H9 (cell line): Measurements from ENCODE around the gene CYB5R2. TPM values are rescaled to one million over a fixed set of nuclear protein-coding genes. Genes with fewer than 3 reads are reported as not detected.

ENCODE experiments used
- DNase-seq: peaks from one replicate; pipeline ENCODE4 v3.0.0-alpha.2; 2017
- H2AFZ ChIP-seq: one replicate; pipeline ENCODE4 v1.6.1; 2013; ENCODE audit warnings: mild to moderate bottlenecking, low read length, control low read depth, moderate library complexity
- H2AK5ac ChIP-seq: 2 replicates; pipeline ENCODE4 v1.6.1; 2013; ENCODE audit warnings: low read length, control low read depth, mixed read lengths; ENCODE audit not compliant: insufficient read length
- H2BK120ac ChIP-seq: one replicate; pipeline ENCODE4 v1.6.1; 2013; ENCODE audit warnings: low read depth, mild to moderate bottlenecking, low read length, control low read depth, inconsistent platforms; ENCODE audit not compliant: poor library complexity, severe bottlenecking
- H2BK12ac ChIP-seq: 2 replicates; pipeline ENCODE4 v1.6.1; 2013; ENCODE audit warnings: low read length, control low read depth, mixed read lengths, low read depth; ENCODE audit not compliant: insufficient read length
- H2BK15ac ChIP-seq: 2 replicates; pipeline ENCODE4 v1.6.1; 2013; ENCODE audit warnings: low read depth, low read length, control low read depth
- H2BK20ac ChIP-seq: one replicate; pipeline ENCODE4 v1.6.1; 2013; ENCODE audit warnings: low read depth, mild to moderate bottlenecking, low read length, control low read depth, inconsistent platforms; ENCODE audit not compliant: poor library complexity, severe bottlenecking
- H2BK5ac ChIP-seq: 2 replicates; pipeline ENCODE4 v1.6.1; 2013; ENCODE audit warnings: low read length, control low read depth, mixed read lengths; ENCODE audit not compliant: insufficient read length
- H3K14ac ChIP-seq: 2 replicates; pipeline ENCODE4 v1.6.1; 2013; ENCODE audit warnings: low read length, control low read depth; ENCODE audit not compliant: insufficient read depth
- H3K18ac ChIP-seq: 2 replicates; pipeline ENCODE4 v1.6.1; 2013; ENCODE audit warnings: low read depth, mild to moderate bottlenecking, mixed read lengths, low read length, control low read depth; ENCODE audit not compliant: insufficient read length
- H3K23ac ChIP-seq: 2 replicates; pipeline ENCODE4 v1.6.1; 2013; ENCODE audit warnings: low read length, control low read depth, mixed read lengths, low read depth; ENCODE audit not compliant: insufficient read length
- H3K23me2 ChIP-seq: 2 replicates; pipeline ENCODE4 v1.6.1; 2013; ENCODE audit warnings: low read depth, mild to moderate bottlenecking, mixed read lengths, low read length, control low read depth; ENCODE audit not compliant: insufficient read length, poor library complexity, severe bottlenecking
- H3K27ac ChIP-seq: 2 replicates; pipeline ENCODE4 v1.5.1; 2013; ENCODE audit warnings: low read length, control low read depth, mixed read lengths, low read depth; ENCODE audit not compliant: insufficient read length
- H3K27me3 ChIP-seq: 2 replicates; pipeline ENCODE4 v1.6.1; 2013; ENCODE audit warnings: low read length, control low read depth, inconsistent platforms; ENCODE audit not compliant: insufficient read depth
- H3K4ac ChIP-seq: 2 replicates; pipeline ENCODE4 v1.6.1; 2013; ENCODE audit warnings: low read depth, mild to moderate bottlenecking, control low read depth, inconsistent platforms, low read length, moderate library complexity
- H3K4me1 ChIP-seq: 2 replicates; pipeline ENCODE4 v1.6.1; 2013; ENCODE audit warnings: low read length, control low read depth, inconsistent platforms; ENCODE audit not compliant: insufficient read depth
- H3K4me2 ChIP-seq: 2 replicates; pipeline ENCODE4 v1.6.1; 2013; ENCODE audit warnings: low read length, control low read depth, mixed read lengths; ENCODE audit not compliant: insufficient read length, insufficient read depth
- H3K56ac ChIP-seq: 2 replicates; pipeline ENCODE4 v1.6.1; 2013; ENCODE audit warnings: low read depth, mild to moderate bottlenecking, mixed read lengths, low read length, control low read depth; ENCODE audit not compliant: insufficient read length
- H3K79me1 ChIP-seq: 2 replicates; pipeline ENCODE4 v1.6.1; 2013; ENCODE audit warnings: low read depth, mild to moderate bottlenecking, moderate library complexity, low read length, control low read depth, inconsistent platforms; ENCODE audit not compliant: insufficient read depth, poor library complexity, severe bottlenecking
- H3K79me2 ChIP-seq: 2 replicates; pipeline ENCODE4 v1.6.1; 2013; ENCODE audit warnings: low read length, control low read depth, inconsistent platforms; ENCODE audit not compliant: insufficient read depth
- H3K9ac ChIP-seq: 2 replicates; pipeline ENCODE4 v1.6.1; 2013; ENCODE audit warnings: low read length, control low read depth, mixed read lengths; ENCODE audit not compliant: insufficient read length; ENCODE audit errors: extremely low read depth
- H3K9me3 ChIP-seq: one replicate; pipeline ENCODE4 v1.6.1; 2013; ENCODE audit warnings: low read depth, low read length, inconsistent platforms; ENCODE audit not compliant: control insufficient read depth
- H3T11ph ChIP-seq: one replicate; pipeline ENCODE4 v1.6.1; 2013; ENCODE audit warnings: mild to moderate bottlenecking, low read length, control low read depth, inconsistent platforms
- H4K20me1 ChIP-seq: one replicate; pipeline ENCODE4 v1.6.1; 2013; ENCODE audit not compliant: control insufficient read depth, insufficient read length, insufficient read depth
- H4K5ac ChIP-seq: 2 replicates; pipeline ENCODE4 v1.6.1; 2013; ENCODE audit warnings: low read depth, mild to moderate bottlenecking, mixed read lengths, low read length, control low read depth; ENCODE audit not compliant: insufficient read length
- H4K8ac ChIP-seq: replicated peaks from 2 replicates; pipeline ENCODE4 v1.6.1; 2013; ENCODE audit warnings: low read length, control low read depth, mixed read lengths, low read depth; ENCODE audit not compliant: insufficient read length
- H4K91ac ChIP-seq: 2 replicates; pipeline ENCODE4 v1.6.1; 2013; ENCODE audit warnings: low read depth, mild to moderate bottlenecking, moderate library complexity, mixed read lengths, low read length, control low read depth; ENCODE audit not compliant: insufficient read length
- H3K27ac Mint-ChIP-seq, 3 experiments: 2 replicates in 2 of 3; 3 replicates in 1 of 3; pipeline ENCODE4 v1.8.0; 2020 to 2021; ENCODE audit warnings: mixed read lengths in 3 of 3, mild to moderate bottlenecking in 1 of 3, moderate library complexity in 1 of 3
- H3K27me3 Mint-ChIP-seq: 2 replicates; pipeline ENCODE4 v1.8.0; 2021; ENCODE audit warnings: low read depth, mild to moderate bottlenecking, moderate library complexity, mixed read lengths
- H3K36me3 Mint-ChIP-seq, 3 experiments: 2 replicates in 2 of 3; 3 replicates in 1 of 3; pipeline ENCODE4 v1.8.0; 2020 to 2021; ENCODE audit warnings: low read depth in 3 of 3, mixed read lengths in 3 of 3; ENCODE audit not compliant: insufficient read depth in 1 of 3
- H3K4me1 Mint-ChIP-seq, 2 experiments: 2 replicates each; pipeline ENCODE4 v1.8.0; 2020; ENCODE audit warnings: mixed read lengths in 2 of 2
- H3K4me3 Mint-ChIP-seq, 2 experiments: 2 replicates in 1 of 2; 3 replicates in 1 of 2; pipeline ENCODE4 v1.8.0; 2020 to 2021; ENCODE audit warnings: mild to moderate bottlenecking in 2 of 2, mixed read lengths in 2 of 2, moderate library complexity in 1 of 2
- H3K9me3 Mint-ChIP-seq, 2 experiments: 2 replicates in 1 of 2; 3 replicates in 1 of 2; pipeline ENCODE4 v1.8.0; 2020; ENCODE audit warnings: mild to moderate bottlenecking in 2 of 2, mixed read lengths in 2 of 2, moderate library complexity in 1 of 2
- CTCF ChIP-seq: fragments of 200-600 bp; sonication (generic); conservative IDR thresholded peaks from 3 replicates; pipeline ENCODE4 v1.8.0; 2021; ENCODE audit warnings: antibody characterized with exemption, mild to moderate bottlenecking
- WGBS: extraction: QIAGEN DNeasy Blood & Tissue Kit; methylation state at CpG from one replicate; pipeline ENCODE4 v1.1.7; 2013; ENCODE audit warnings: missing lambda C conversion rate, low lambda C conversion rate, mixed read lengths; ENCODE audit not compliant: insufficient read length; ENCODE audit errors: extremely low coverage; 5-methylcytosine and 5-hydroxymethylcytosine counted together
- total RNA-seq: library from RNA; stranded (reverse); gene quantifications from 2 replicates; pipeline ENCODE4 v1.2.1, GENCODE V29; 2021

Gene CYB5R2
- total RNA-seq, 1 experiment from 2014 or later, result 44.5 TPM

GRCh38 chr11:7670641-7671040 is 2.7 kb downstream of the CYB5R2 start:
- no peak overlapping the region for H2BK15ac ChIP-seq
- H3K23ac ChIP-seq, result no peak overlapping the region
- H3K79me1 ChIP-seq, result no peaks in the 10 kb centered on the region
- H4K8ac ChIP-seq, result no peak overlapping the region
- no peak overlapping the region for H3K4me2 ChIP-seq
- no peak overlapping the region for H3T11ph ChIP-seq
- H3K4ac ChIP-seq, result no peak overlapping the region
- H2BK120ac ChIP-seq, result no peak overlapping the region
- H3K9ac ChIP-seq, result no peak overlapping the region
- H3K9me3 Mint-ChIP-seq, result no peaks in the 10 kb centered on the region; a peak in 1 of 5 replicates
- H2AK5ac ChIP-seq, result no peak overlapping the region
- no peak overlapping the region for H2BK20ac ChIP-seq
- peaks cover 10% of the 10 kb centered on the region for H3K23me2 ChIP-seq
- H2BK12ac ChIP-seq, result no peak overlapping the region
- no CpG with 5 or more reads among the region's 4 CpGs for WGBS
- no peaks in the 10 kb centered on the region for H3K9me3 ChIP-seq
- H4K91ac ChIP-seq, result no peak overlapping the region
- H3K18ac ChIP-seq, result no peak overlapping the region
- H3K27ac Mint-ChIP-seq, result no peak overlapping the region
- peaks cover 2% of the 10 kb centered on the region for H4K20me1 ChIP-seq
- H3K4me3 Mint-ChIP-seq, result no peak overlapping the region
- DNase-seq, result no peak
- no peak overlapping the region for H3K27ac ChIP-seq
- no peaks in the 10 kb centered on the region for H3K27me3 ChIP-seq
- H3K36me3 Mint-ChIP-seq, result peaks cover 20 to 51% (median 45%) of the 10 kb centered on the region in 3 experiments
- no peak overlapping the region for H2BK5ac ChIP-seq
- H3K4me1 ChIP-seq, result peaks cover 5% of the 10 kb centered on the region; the same call in 1 of the 2 replicates
- H2AFZ ChIP-seq, result no peak overlapping the region
- H3K27me3 Mint-ChIP-seq, result peaks cover 6% of the 10 kb centered on the region
- H4K5ac ChIP-seq, result no peak overlapping the region
- H3K79me2 ChIP-seq, result no peaks in the 10 kb centered on the region
- TF ChIP-seq CTCF, result no peak
- no peak overlapping the region for H3K56ac ChIP-seq
- H3K4me1 Mint-ChIP-seq, result peaks cover 54 to 58% of the 10 kb centered on the region in 2 experiments
- H3K14ac ChIP-seq, result no peak overlapping the region
